ENCODE results near the gene ATF7. TPM values are rescaled to one million over a fixed set of nuclear protein-coding genes. Genes with fewer than 3 reads are reported as not detected.

The ATF7 gene
- total and polyA plus RNA-seq, 2 donors (not counting 1 experiment from before 2014, with no cell fraction given) = 15.7 to 42.2 TPM

- DNase-seq (no peak), ATAC-seq (ENCODE audit: low read depth) (no peak)
- Histone ChIP-seq H3K9me3 (ENCODE audit: control extremely low read depth in 1 of 3, control insufficient read depth in 2 of 3, insufficient read depth in 1 of 3, low read length in 2 of 3) (peaks cover 0 to 6% (median 0%) of the 10 kb centered on the region in 3 donors), H3K4me3 (ENCODE audit: control extremely low read depth in 1 of 5, extremely low read depth in 1 of 5, insufficient read depth in 1 of 5, low read depth in 2 of 5, low read length in 4 of 5) (peak overlapping the region; percentile 65 to 94 (median 76)), H4K20me1 (ENCODE audit: control insufficient read depth, insufficient read depth, low read length, poor library complexity, severe bottlenecking) (no peaks in the 10 kb centered on the region), H3K79me2 (ENCODE audit: control insufficient read depth, insufficient read depth, low read length) (peaks cover 21% of the 10 kb centered on the region), H3K4me2 (replicated peaks; ENCODE audit: low read depth, low read length, poor library complexity, severe bottlenecking) (peak overlapping the region; percentile 85), H3K4me1 (ENCODE audit: control insufficient read depth in 2 of 2, insufficient read depth in 2 of 2, low read length in 2 of 2) (peaks cover 22 to 28% of the 10 kb centered on the region in 2 donors), H2AFZ (ENCODE audit: insufficient read depth, low read depth, low read length, poor library complexity, severe bottlenecking) (peak overlapping the region; percentile 94), H3K27ac (ENCODE audit: low read length in 2 of 2) (peak overlapping the region; percentile 95 to 97), H3K9ac (ENCODE audit: low read length) (peak overlapping the region; percentile 99), H3K36me3 (replicated peaks in 1 of 2; ENCODE audit: control extremely low read depth in 1 of 2, control insufficient read depth in 1 of 2, extremely low read depth in 1 of 2, insufficient read depth in 2 of 2, low read length in 1 of 2) (peaks cover 0 to 11% of the 10 kb centered on the region in 2 experiments), H3K27me3 (replicated peaks in 1 of 4; ENCODE audit: control extremely low read depth in 1 of 4, control insufficient read depth in 3 of 4, insufficient read depth in 4 of 4, low read length in 3 of 4) (no peaks in the 10 kb centered on the region)
- Mint-ChIP-seq H3K4me1 (peaks cover 29% of the 10 kb centered on the region), H3K4me3 (peak overlapping the region; percentile 92), H3K27me3 (no peaks in the 10 kb centered on the region), H3K9me3 (ENCODE audit: insufficient read depth) (no peaks in the 10 kb centered on the region), H3K27ac (peak overlapping the region; percentile 97)
- no peak for TF ChIP-seq EZH2 (IDR thresholded peaks at IDR 0.05; ENCODE audit: borderline replicate concordance, insufficient read depth, low read depth, low read length, poor library complexity, severe bottlenecking)
- TF ChIP-seq, protein P1, sequence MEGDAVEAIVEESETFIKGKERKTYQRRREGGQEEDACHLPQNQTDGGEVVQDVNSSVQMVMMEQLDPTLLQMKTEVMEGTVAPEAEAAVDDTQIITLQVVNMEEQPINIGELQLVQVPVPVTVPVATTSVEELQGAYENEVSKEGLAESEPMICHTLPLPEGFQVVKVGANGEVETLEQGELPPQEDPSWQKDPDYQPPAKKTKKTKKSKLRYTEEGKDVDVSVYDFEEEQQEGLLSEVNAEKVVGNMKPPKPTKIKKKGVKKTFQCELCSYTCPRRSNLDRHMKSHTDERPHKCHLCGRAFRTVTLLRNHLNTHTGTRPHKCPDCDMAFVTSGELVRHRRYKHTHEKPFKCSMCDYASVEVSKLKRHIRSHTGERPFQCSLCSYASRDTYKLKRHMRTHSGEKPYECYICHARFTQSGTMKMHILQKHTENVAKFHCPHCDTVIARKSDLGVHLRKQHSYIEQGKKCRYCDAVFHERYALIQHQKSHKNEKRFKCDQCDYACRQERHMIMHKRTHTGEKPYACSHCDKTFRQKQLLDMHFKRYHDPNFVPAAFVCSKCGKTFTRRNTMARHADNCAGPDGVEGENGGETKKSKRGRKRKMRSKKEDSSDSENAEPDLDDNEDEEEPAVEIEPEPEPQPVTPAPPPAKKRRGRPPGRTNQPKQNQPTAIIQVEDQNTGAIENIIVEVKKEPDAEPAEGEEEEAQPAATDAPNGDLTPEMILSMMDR (IDR thresholded peaks at IDR 0.05) = no peak
- 3% methylated on average over 16 of the region's 17 CpGs for WGBS (ENCODE audit: insufficient coverage)
- POLR2A ChIA-PET = interaction anchor here (0.7 to 2.6 kb wide), 11 partner anchors 8 to 179 kb away, joined by 3 to 15 read pairs (median 4); partner anchors contain the start of genes AAAS, ATP5MC2, PRR13 and SP1
- CTCF ChIA-PET = interaction anchor here (1.0 to 3.5 kb wide), 11 partner anchors 9 to 286 kb away, joined by 4 to 27 read pairs (median 5); partner anchors contain the start of genes AAAS and SP1
- intact Hi-C loops (cut with micrococcal nuclease) = loop anchor here (1.0 to 2.0 kb wide), 9 partner anchors 48 to 494 kb away; partner anchors contain the start of genes ATF7, CSAD, EIF4B and PCBP2
Measured at GRCh38 chr12:53500142-53500775, 125.9 kb downstream of the ATF7 start.

Data from B cell (primary cell).